Peyer's patch (tissue), 4 donors: ENCODE measurements around the gene LGMN. TPM values are rescaled to one million over a fixed set of nuclear protein-coding genes. Genes with fewer than 3 reads are reported as not detected.
A peak's percentile ranks its signal among the peaks of the same experiment; 100 is the strongest.

Experiments used
- DNase-seq, 3 donors: peaks; one replicate each; pipeline ENCODE4 v3.0.0-alpha.2; 2017 to 2019
- H3K27ac ChIP-seq, 4 donors: fragments of 200-600 bp; sonication (generic); one replicate each; pipeline ENCODE4 v1.5.1; 2016 to 2019
- H3K27me3 ChIP-seq, 2 donors: fragments of 200-600 bp; sonication (generic); one replicate each; pipeline ENCODE4 v1.5.1; 2019
- H3K36me3 ChIP-seq, 3 donors: fragments of 200-600 bp; sonication (generic); one replicate each; pipeline ENCODE4 v1.5.1; 2016 to 2019
- H3K4me1 ChIP-seq, 4 donors: fragments of 200-600 bp; sonication (generic); one replicate each; pipeline ENCODE4 v1.5.1; 2016 to 2019
- H3K4me3 ChIP-seq, 4 donors: fragments of 200-600 bp; sonication (generic); 1 replicate in 3 of 4; 2 replicates in 1 of 4; pipeline ENCODE4 v1.5.1; 2016 to 2019; ENCODE audit warnings: mild to moderate bottlenecking in 1 of 4
- H3K9me3 ChIP-seq, 4 donors: fragments of 200-600 bp; sonication (generic); one replicate each; pipeline ENCODE4 v1.5.1; 2016 to 2019; ENCODE audit warnings: mild to moderate bottlenecking in 1 of 4
- POLR2A ChIP-seq, 2 donors: fragments of 450-650 bp; IDR thresholded peaks; one replicate each; pipeline ENCODE4 v1.5.1; 2017; ENCODE audit warnings: antibody characterized with exemption in 2 of 2, mild to moderate bottlenecking in 2 of 2, moderate library complexity in 2 of 2
- total RNA-seq, 4 donors: library from RNA; depleted of rRNA; stranded (reverse); fragments of >200 nt; gene quantifications; one replicate each; pipeline ENCODE4 v1.1.0, GENCODE V29; 2016
- TF ChIP-seq, protein P1 (sequence below), 6 experiments: fragments of 450-650 bp in 4 of 6; fragments of 200-600 bp in 2 of 6; sonication (generic) in 1 of 6; IDR thresholded peaks; one replicate each; pipeline ENCODE4 v1.5.1; 2017 to 2019; ENCODE audit warnings: antibody characterized with exemption in 6 of 6, mild to moderate bottlenecking in 3 of 6, moderate library complexity in 1 of 6

Gene LGMN
- total RNA-seq, 4 donors from 2014 or later = 16.5 to 108 (median 82.5) TPM

DNA sequence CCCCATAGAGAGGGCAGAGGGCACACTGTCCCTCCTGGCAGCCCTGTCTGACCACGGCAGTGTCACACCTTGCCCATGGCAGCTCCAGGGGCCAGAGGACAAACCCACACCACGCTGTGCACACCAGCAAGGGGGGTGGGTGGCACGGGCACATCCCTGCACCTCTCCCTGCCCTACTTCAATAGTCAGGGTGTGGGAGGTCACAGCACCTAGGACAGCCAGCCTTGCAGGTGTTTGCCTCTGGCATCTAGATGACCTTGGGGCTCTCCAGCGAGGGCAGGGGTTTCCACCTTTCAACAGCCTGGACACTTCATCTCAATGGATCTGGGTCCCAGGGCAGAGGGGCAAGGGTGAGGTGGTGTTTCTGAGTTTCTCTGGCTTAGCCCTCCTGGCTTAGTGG lies 69.2 kb downstream of the LGMN start:
- no peak for TF ChIP-seq POLR2A (IDR thresholded peaks at IDR 0.05)
- TF ChIP-seq, protein P1, sequence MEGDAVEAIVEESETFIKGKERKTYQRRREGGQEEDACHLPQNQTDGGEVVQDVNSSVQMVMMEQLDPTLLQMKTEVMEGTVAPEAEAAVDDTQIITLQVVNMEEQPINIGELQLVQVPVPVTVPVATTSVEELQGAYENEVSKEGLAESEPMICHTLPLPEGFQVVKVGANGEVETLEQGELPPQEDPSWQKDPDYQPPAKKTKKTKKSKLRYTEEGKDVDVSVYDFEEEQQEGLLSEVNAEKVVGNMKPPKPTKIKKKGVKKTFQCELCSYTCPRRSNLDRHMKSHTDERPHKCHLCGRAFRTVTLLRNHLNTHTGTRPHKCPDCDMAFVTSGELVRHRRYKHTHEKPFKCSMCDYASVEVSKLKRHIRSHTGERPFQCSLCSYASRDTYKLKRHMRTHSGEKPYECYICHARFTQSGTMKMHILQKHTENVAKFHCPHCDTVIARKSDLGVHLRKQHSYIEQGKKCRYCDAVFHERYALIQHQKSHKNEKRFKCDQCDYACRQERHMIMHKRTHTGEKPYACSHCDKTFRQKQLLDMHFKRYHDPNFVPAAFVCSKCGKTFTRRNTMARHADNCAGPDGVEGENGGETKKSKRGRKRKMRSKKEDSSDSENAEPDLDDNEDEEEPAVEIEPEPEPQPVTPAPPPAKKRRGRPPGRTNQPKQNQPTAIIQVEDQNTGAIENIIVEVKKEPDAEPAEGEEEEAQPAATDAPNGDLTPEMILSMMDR (IDR thresholded peaks at IDR 0.05) = no peak
- peaks cover 0 to 48% (median 0%) of the 10 kb centered on the region in 3 donors for H3K36me3 ChIP-seq
- no peak overlapping the region for H3K4me3 ChIP-seq
- H3K9me3 ChIP-seq = no peaks in the 10 kb centered on the region
- no peaks in the 10 kb centered on the region for H3K27me3 ChIP-seq
- no peak overlapping the region for H3K27ac ChIP-seq
- peaks cover 3 to 13% (median 10%) of the 10 kb centered on the region in 4 donors for H3K4me1 ChIP-seq
- DNase-seq = no peak

DNA sequence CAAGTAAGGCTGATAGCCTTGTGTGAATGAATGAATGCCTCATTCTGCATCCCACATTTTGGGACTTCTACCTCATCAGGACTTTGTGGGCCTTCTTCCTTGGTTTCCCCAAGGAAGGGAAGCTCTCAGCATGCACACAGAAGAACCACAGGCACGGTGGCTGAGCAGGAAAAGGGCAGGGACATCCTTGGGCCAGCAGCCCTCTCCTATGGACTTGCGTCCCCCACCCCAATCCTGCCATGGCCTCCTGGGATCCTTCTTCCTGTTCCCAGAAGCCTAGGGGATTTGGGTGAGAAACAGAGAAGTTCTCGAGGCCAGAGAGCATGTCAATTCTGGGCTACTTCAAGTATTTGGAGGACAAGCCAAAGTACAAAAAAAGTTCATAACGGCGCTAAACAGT lies 69.7 kb downstream of the LGMN start:
- no peak for TF ChIP-seq POLR2A (IDR thresholded peaks at IDR 0.05)
- TF ChIP-seq, protein P1 (IDR thresholded peaks at IDR 0.05) = no peak
- Histone ChIP-seq H3K36me3 (peaks cover 0 to 44% (median 0%) of the 10 kb centered on the region in 3 donors), H3K4me3 (no peak overlapping the region), H3K9me3 (no peaks in the 10 kb centered on the region), H3K27ac (no peak overlapping the region), H3K4me1 (peaks cover 3 to 13% (median 10%) of the 10 kb centered on the region in 4 donors), H3K27me3 (no peaks in the 10 kb centered on the region)
- no peak for DNase-seq

DNA sequence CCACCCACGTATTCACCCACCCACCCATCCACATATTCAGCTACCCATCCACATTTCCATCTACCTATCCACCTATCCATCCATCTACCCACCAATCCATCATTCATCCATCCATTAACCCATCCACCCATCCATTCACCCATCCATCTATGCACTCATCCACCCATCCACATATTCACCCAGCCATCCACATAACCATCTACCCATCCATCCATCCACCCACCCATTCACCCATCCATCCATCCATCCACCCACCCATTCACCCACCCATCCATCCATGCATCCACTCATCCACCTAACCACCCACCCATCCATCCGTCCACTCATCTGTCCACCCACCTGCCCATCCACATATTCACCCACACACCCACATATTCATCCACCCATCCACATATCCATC lies 70.5 kb downstream of the LGMN start:
- Histone ChIP-seq H3K4me1 (peaks cover 3 to 13% (median 10%) of the 10 kb centered on the region in 4 donors), H3K36me3 (peaks cover 0 to 37% (median 0%) of the 10 kb centered on the region in 3 donors)

DNA sequence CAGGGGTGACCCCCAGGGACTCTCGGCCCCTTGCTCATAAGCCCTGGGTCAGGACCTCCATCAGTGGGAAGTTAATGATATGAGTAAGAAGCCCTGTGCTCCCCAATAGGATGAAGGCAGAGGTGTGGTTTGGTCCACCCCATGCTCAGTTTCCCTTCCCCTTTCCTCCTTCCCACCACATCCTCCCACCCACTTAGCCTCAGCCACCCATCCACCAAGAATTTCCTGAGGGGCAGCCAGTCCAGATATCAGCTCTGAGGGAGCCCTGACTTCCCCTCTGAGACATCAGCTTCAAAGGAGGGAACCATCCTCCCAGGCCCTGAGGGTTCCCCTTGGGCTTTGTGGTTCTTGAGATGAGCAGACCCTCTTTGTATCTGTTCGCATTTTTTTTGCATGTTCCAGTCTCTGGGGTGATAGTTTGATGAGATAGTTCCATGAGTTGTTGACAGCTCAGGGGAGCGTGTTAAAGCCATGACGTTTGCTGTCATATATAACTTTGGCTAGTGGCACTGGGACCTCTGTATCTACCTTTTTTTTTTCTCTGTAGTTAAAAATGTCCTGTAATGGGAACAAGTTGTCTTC lies 71.2 kb downstream of the LGMN start:
- H3K9me3 ChIP-seq = no peaks in the 10 kb centered on the region
- peak overlapping the region in 1 of 4 donors; percentile 69 for H3K27ac ChIP-seq
- no peaks in the 10 kb centered on the region for H3K27me3 ChIP-seq
- H3K4me3 ChIP-seq = no peak overlapping the region
- H3K36me3 ChIP-seq = peaks cover 0 to 36% (median 0%) of the 10 kb centered on the region in 3 donors
- peaks cover 3 to 13% (median 10%) of the 10 kb centered on the region in 4 donors for H3K4me1 ChIP-seq
- DNase-seq = peak in 2 of 3 donors; percentile 64 to 74
- no peak for TF ChIP-seq POLR2A (IDR thresholded peaks at IDR 0.05)
- TF ChIP-seq, protein P1 (IDR thresholded peaks at IDR 0.05) = no peak

More for the DNA sequence above, 70.5 kb downstream of the LGMN start:
- Histone ChIP-seq H3K9me3 (no peaks in the 10 kb centered on the region), H3K4me3 (no peak overlapping the region), H3K27me3 (no peaks in the 10 kb centered on the region), H3K27ac (peak overlapping the region in 1 of 4 donors; percentile 69)
- DNase-seq = peak in 1 of 3 donors; percentile 5
- TF ChIP-seq, protein P1 (IDR thresholded peaks at IDR 0.05) = no peak
- TF ChIP-seq POLR2A (IDR thresholded peaks at IDR 0.05) = no peak

DNA sequence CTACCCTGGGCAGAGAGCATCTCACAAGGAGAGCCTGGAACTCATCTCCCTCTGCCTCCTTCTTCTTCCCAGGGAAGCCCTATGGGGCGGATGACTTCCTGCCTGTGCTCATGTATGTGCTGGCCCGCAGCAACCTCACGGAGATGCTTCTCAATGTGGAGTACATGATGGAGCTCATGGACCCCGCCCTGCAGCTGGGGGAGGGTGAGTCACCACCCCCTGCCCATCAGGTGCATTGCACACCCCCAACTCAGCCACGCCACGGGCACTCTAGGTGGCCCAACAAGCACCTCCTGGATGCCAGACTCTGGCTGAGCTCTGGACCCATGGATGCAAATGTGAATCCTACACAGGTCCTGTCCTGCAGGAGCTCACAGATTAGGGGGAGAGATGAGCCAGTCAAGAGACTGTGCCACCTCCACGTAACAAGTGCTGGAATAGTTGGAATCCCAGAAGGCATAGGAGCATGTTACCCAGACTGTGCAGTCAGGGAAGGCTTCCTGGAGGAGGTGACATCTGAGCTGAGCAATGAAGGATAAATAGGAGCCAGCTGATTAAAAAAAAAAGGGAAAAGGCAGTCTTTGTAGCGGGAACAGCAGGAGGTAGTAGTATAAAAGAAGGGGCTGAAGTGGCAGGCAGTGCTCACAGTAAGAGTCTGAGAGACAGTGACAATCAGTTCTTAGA lies 71.9 kb downstream of the LGMN start:
- peaks cover 0 to 36% (median 0%) of the 10 kb centered on the region in 3 donors for H3K36me3 ChIP-seq
- peaks cover 3 to 13% (median 10%) of the 10 kb centered on the region in 4 donors for H3K4me1 ChIP-seq
- H3K27ac ChIP-seq = peak overlapping the region in 2 of 4 donors; percentile 19 to 69
- H3K4me3 ChIP-seq = no peak overlapping the region
- TF ChIP-seq, protein P1 (IDR thresholded peaks at IDR 0.05) = no peak
- TF ChIP-seq POLR2A (IDR thresholded peaks at IDR 0.05) = no peak
- no peaks in the 10 kb centered on the region for H3K9me3 ChIP-seq
- peak in 1 of 3 donors; percentile 47 for DNase-seq
- no peaks in the 10 kb centered on the region for H3K27me3 ChIP-seq
